ENCODE data around the gene P3H4. TPM values are rescaled to one million over a fixed set of nuclear protein-coding genes. Genes with fewer than 3 reads are reported as not detected.

The P3H4 gene
- total and polyA plus RNA-seq, 3 donors from 2014 or later = 6.9 to 13.9 (median 9.9) TPM

DNA sequence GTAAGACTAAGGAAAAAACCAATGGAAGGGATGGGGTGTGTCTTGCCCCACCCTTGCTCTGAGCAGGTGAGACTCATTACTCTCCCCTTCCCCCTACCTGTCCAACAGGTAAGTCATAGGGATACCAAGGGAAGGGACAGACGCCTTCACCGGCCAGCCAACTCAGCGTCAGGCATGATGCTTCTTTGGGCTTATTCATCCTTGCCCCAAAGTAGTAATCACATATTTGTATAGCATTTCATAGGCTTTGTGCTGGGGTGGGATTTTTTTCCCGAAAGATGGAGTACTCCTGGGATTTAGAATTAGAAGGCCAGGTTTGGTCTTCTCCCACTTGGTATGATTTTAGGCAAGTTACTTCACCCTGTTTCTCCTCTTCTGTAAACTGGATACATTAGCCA, 24.7 kb downstream of the P3H4 start:
- H3K4me3 ChIP-seq = no peak overlapping the region
- H3K27me3 ChIP-seq = no peaks in the 10 kb centered on the region
- WGBS, 2 donors = 20 to 46% methylated on average over 4 of the region's 4 CpGs
- H3K36me3 ChIP-seq (ENCODE audit: low read depth, missing control alignments) = no peaks in the 10 kb centered on the region
- TF ChIP-seq POLR2A (IDR thresholded peaks at IDR 0.05) (no peak), CTCF (IDR thresholded peaks at IDR 0.05) (no peak)
- peaks cover 12% of the 10 kb centered on the region for H3K4me1 ChIP-seq
- H3K27ac ChIP-seq = no peak overlapping the region
- H3K9me3 ChIP-seq = no peaks in the 10 kb centered on the region
- intact Hi-C loops (cut with DNase I; ENCODE audit: low total_unique reads) = no loop called here
- DNase-seq = no peak

GRCh38 chr17:41786227-41787020, 25.3 kb downstream of the P3H4 start, which contains the start of gene JUP:
TSS of gene JUP (minus strand) at chr17:41786711. CDS start at chr17:41771854, 14,857 bp downstream.
- H3K4me1 ChIP-seq = peaks cover 13% of the 10 kb centered on the region
- TF ChIP-seq CTCF (IDR thresholded peaks at IDR 0.05) (peak; percentile 31 to 33 (median 33)), POLR2A (IDR thresholded peaks at IDR 0.05) (no peak)
- intact Hi-C loops (cut with DNase I; ENCODE audit: low total_unique reads) = no loop called here
- peak within 1 kb of the TSS; percentile 57 to 61 for H3K4me3 ChIP-seq
- no peaks in the 10 kb centered on the region for H3K36me3 ChIP-seq (ENCODE audit: low read depth, missing control alignments)
- H3K9me3 ChIP-seq = no peaks in the 10 kb centered on the region
- 2 to 12% methylated on average over 5 to 75 of the region's 79 CpGs for WGBS, 2 donors
- DNase-seq = peak; percentile 98
- H3K27ac ChIP-seq = no peak within 1 kb of the TSS
- H3K27me3 ChIP-seq = no peaks in the 10 kb centered on the region

GRCh38 chr17:41785859-41786226, 25.9 kb downstream of the P3H4 start:
- TF ChIP-seq POLR2A (IDR thresholded peaks at IDR 0.05) (no peak), CTCF (IDR thresholded peaks at IDR 0.05) (no peak)
- Histone ChIP-seq H3K27ac (no peak overlapping the region), H3K36me3 (ENCODE audit: low read depth, missing control alignments) (no peaks in the 10 kb centered on the region), H3K4me1 (peaks cover 13% of the 10 kb centered on the region), H3K4me3 (peak overlapping the region; percentile 57 to 61), H3K9me3 (no peaks in the 10 kb centered on the region), H3K27me3 (no peaks in the 10 kb centered on the region)
- intact Hi-C loops (cut with DNase I; ENCODE audit: low total_unique reads) = no loop called here
- WGBS, 2 donors = 0 to 1% methylated on average over 11 to 22 of the region's 22 CpGs
- no peak for DNase-seq

- DNase-seq = no peak
- no peaks in the 10 kb centered on the region for H3K27me3 ChIP-seq
- intact Hi-C loops (cut with DNase I; ENCODE audit: low total_unique reads) = no loop called here
- no peak overlapping the region for H3K27ac ChIP-seq
- no peaks in the 10 kb centered on the region for H3K9me3 ChIP-seq
- no peaks in the 10 kb centered on the region for H3K36me3 ChIP-seq (ENCODE audit: low read depth, missing control alignments)
- WGBS, 2 donors = 10% methylated on average over 13 of the region's 13 CpGs
- no peak for TF ChIP-seq CTCF (IDR thresholded peaks at IDR 0.05)
- H3K4me1 ChIP-seq = peaks cover 13% of the 10 kb centered on the region
- H3K4me3 ChIP-seq = peak overlapping the region; percentile 57 to 61
Measured at GRCh38 chr17:41785091-41785858, 26.5 kb downstream of the P3H4 start.
